ENCODE measurements around the gene TBC1D22A. TPM values are rescaled to one million over a fixed set of nuclear protein-coding genes. Genes with fewer than 3 reads are reported as not detected.

TBC1D22A gene
- total RNA-seq, 1 experiment from 2014 or later = 20.9 TPM

GRCh38 chr22:46875089-46875488, 112.6 kb downstream of the TBC1D22A start:
- TF ChIP-seq YY1 (IDR thresholded peaks at IDR 0.05; ENCODE audit: extremely low read depth, insufficient replicate concordance, low read depth, low read length) = no peak
- no peak for TF ChIP-seq POLR2AphosphoS5 (IDR thresholded peaks at IDR 0.05; ENCODE audit: low read depth, low read length)
- no peak for TF ChIP-seq ATF3 (IDR thresholded peaks at IDR 0.05)
- no peak for TF ChIP-seq POLR2A (IDR thresholded peaks at IDR 0.05; ENCODE audit: borderline replicate concordance, extremely low read depth, insufficient read depth, insufficient read length)
- TF ChIP-seq FOSL1 (IDR thresholded peaks at IDR 0.05; ENCODE audit: low read depth) = no peak
- no peak for TF ChIP-seq SIN3A (IDR thresholded peaks at IDR 0.05; ENCODE audit: low read depth)
- TF ChIP-seq JUND (IDR thresholded peaks at IDR 0.05) = no peak
- no peak for TF ChIP-seq SP1 (IDR thresholded peaks at IDR 0.05; ENCODE audit: low read depth)
- TF ChIP-seq ZFX (IDR thresholded peaks at IDR 0.05) = no peak
- Histone ChIP-seq H3K9me2 (ENCODE audit: insufficient read depth) (no peaks in the 10 kb centered on the region), H3K36me3 (ENCODE audit: control insufficient read depth in 1 of 2, insufficient read depth in 2 of 2, low read length in 2 of 2) (no peaks in the 10 kb centered on the region), H3K27me3 (ENCODE audit: insufficient read depth, low read length) (no peaks in the 10 kb centered on the region), H3K9me3 (ENCODE audit: control insufficient read depth in 1 of 2, insufficient read depth in 1 of 2, low read depth in 1 of 2, low read length in 2 of 2) (no peaks in the 10 kb centered on the region), H3K4me3 (replicated peaks in 1 of 2; ENCODE audit: low read depth in 1 of 2, low read length in 2 of 2) (no peak overlapping the region), H4K20me1 (ENCODE audit: insufficient read depth) (no peaks in the 10 kb centered on the region), H3K79me2 (ENCODE audit: insufficient read depth, low read length) (no peaks in the 10 kb centered on the region), H3K27ac (ENCODE audit: low read depth, low read length) (no peak overlapping the region), H3K4me1 (ENCODE audit: control insufficient read depth in 1 of 2, insufficient read depth in 2 of 2, low read length in 2 of 2) (no peaks in the 10 kb centered on the region), H3K9ac (ENCODE audit: low read length) (no peak overlapping the region), H2AFZ (ENCODE audit: low read depth, low read length, poor library complexity, severe bottlenecking) (no peak overlapping the region), H3K4me2 (ENCODE audit: low read length) (no peak overlapping the region)
- intact Hi-C loops (cut with micrococcal nuclease) = no loop called here
- POLR2A ChIA-PET = no interaction called here
- CTCF ChIA-PET = no interaction called here
- DNase-seq (ENCODE audit: low read depth, low spot score) (no peak), ATAC-seq (no peak)
- RAD21 ChIA-PET (ENCODE audit: low non-redundant PET in 1 of 2, low total read pairs in 2 of 2, uncharacterized antibody in 2 of 2, unreplicated experiment in 2 of 2) = no interaction called here
- BruUV-seq (replicated peaks) = no TSS peak

GRCh38 chr22:46876357-46876934, 114.0 kb downstream of the TBC1D22A start:
- ChIA-PET RAD21 (ENCODE audit: low non-redundant PET in 1 of 2, low total read pairs in 2 of 2, uncharacterized antibody in 2 of 2, unreplicated experiment in 2 of 2) (no interaction called here), POLR2A (no interaction called here), CTCF (no interaction called here)
- no peak overlapping the region for H2AFZ ChIP-seq (ENCODE audit: low read depth, low read length, poor library complexity, severe bottlenecking)
- no peak for TF ChIP-seq FOSL1 (IDR thresholded peaks at IDR 0.05; ENCODE audit: low read depth)
- TF ChIP-seq ATF3 (IDR thresholded peaks at IDR 0.05) = no peak
- TF ChIP-seq EZH2 (IDR thresholded peaks at IDR 0.05) = no peak
- no peak for TF ChIP-seq EGR1 (IDR thresholded peaks at IDR 0.05; ENCODE audit: low read depth)
- no peak for TF ChIP-seq CEBPB (IDR thresholded peaks at IDR 0.05; ENCODE audit: low read depth)
- H3K36me3 ChIP-seq (ENCODE audit: control insufficient read depth in 1 of 2, insufficient read depth in 2 of 2, low read length in 2 of 2) = no peaks in the 10 kb centered on the region
- ATAC-seq (no peak), DNase-seq (ENCODE audit: low read depth, low spot score) (no peak)
- H3K9me2 ChIP-seq (ENCODE audit: insufficient read depth) = no peaks in the 10 kb centered on the region
- H4K20me1 ChIP-seq (ENCODE audit: insufficient read depth) = no peaks in the 10 kb centered on the region
- BruUV-seq (replicated peaks) = no TSS peak
- no peaks in the 10 kb centered on the region for H3K27me3 ChIP-seq (ENCODE audit: insufficient read depth, low read length)
- no peaks in the 10 kb centered on the region for H3K9me3 ChIP-seq (ENCODE audit: control insufficient read depth in 1 of 2, insufficient read depth in 1 of 2, low read depth in 1 of 2, low read length in 2 of 2)
- H3K79me2 ChIP-seq (ENCODE audit: insufficient read depth, low read length) = no peaks in the 10 kb centered on the region
- intact Hi-C loops (cut with micrococcal nuclease) = no loop called here
- H3K27ac ChIP-seq (ENCODE audit: low read depth, low read length) = no peak overlapping the region
- H3K4me3 ChIP-seq (replicated peaks in 1 of 2; ENCODE audit: low read depth in 1 of 2, low read length in 2 of 2) = no peak overlapping the region
- H3K4me2 ChIP-seq (ENCODE audit: low read length) = no peak overlapping the region
- peaks cover 0 to 4% of the 10 kb centered on the region in 2 experiments; a peak in 1 of 4 replicates for H3K4me1 ChIP-seq (ENCODE audit: control insufficient read depth in 1 of 2, insufficient read depth in 2 of 2, low read length in 2 of 2)
- no peak overlapping the region for H3K9ac ChIP-seq (ENCODE audit: low read length)
